Lower lobe of right lung (tissue), 2 donors: Measurements from ENCODE around the gene OR5D18. TPM values are rescaled to one million over a fixed set of nuclear protein-coding genes. Genes with fewer than 3 reads are reported as not detected.

Source experiments
- ATAC-seq, 2 donors: fragments of 200-7000 bp; cut with Tn5 transposase; one replicate each; pipeline ENCODE4 v1.9.1; 2020 to 2022; ENCODE audit warnings: mild to moderate bottlenecking in 2 of 2, moderate library complexity in 2 of 2
- DNase-seq: peaks from one replicate; pipeline ENCODE4 v3.0.0-alpha.2; 2020
- H3K27ac ChIP-seq: fragments of 200-600 bp; one replicate; pipeline ENCODE4 v1.8.0; 2022
- H3K27me3 ChIP-seq: fragments of 200-600 bp; one replicate; pipeline ENCODE4 v1.8.0; 2022; ENCODE audit warnings: low read depth
- H3K36me3 ChIP-seq: fragments of 200-600 bp; one replicate; pipeline ENCODE4 v1.8.0; 2022; ENCODE audit warnings: mild to moderate bottlenecking
- H3K4me1 ChIP-seq: fragments of 200-600 bp; one replicate; pipeline ENCODE4 v1.8.0; 2022
- H3K4me3 ChIP-seq: fragments of 200-600 bp; one replicate; pipeline ENCODE4 v1.8.0; 2022; ENCODE audit warnings: mild to moderate bottlenecking
- H3K9me3 ChIP-seq: fragments of 200-600 bp; one replicate; pipeline ENCODE4 v1.8.0; 2022
- CTCF ChIP-seq: fragments of 200-600 bp; IDR thresholded peaks from one replicate; pipeline ENCODE4 v1.8.0; 2022; ENCODE audit warnings: antibody characterized with exemption, mild to moderate bottlenecking
- intact Hi-C: fragments of 100-400 bp; cut with DNase I; formaldehyde crosslinking; loops from one replicate; pipeline ENCODE4 v1.11.0; 2022
- long read RNA-seq: library from polyadenylated mRNA; unstranded; transcript quantifications from one replicate; pipeline ENCODE4 v2.0.0, GENCODE V29; 2021
- total RNA-seq: library from RNA; stranded (reverse); fragmentation: NEBNext Ultra II Directional; extraction: Animal tissue kit (Norgen Biotek cat#: 25700); gene quantifications from one replicate; pipeline ENCODE4 v1.2.1, GENCODE V29; 2021
- donor health status: DM: no; HTN: yes; CAD: no; lungs with severe emphysema.

Gene OR5D18
- not detected for total RNA-seq
- long read RNA-seq, result 0 reads

DNA sequence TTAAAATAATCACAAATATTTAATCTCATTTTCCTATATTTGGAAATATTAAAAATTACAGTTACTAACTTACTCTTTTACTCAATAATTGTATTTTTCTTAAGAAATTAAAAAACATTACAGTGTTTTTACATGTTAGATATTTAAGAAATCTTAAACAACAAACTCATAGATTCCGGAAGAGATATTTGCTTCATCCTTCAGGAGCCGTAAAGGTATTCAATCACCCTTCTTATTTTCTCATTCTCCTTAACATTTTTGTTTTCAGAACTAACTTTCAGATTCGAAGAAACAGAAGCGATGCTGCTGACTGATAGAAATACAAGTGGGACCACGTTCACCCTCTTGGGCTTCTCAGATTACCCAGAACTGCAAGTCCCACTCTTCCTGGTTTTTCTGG, at the start of gene OR5D18:
Gene OR5D18, plus strand, starts transcription at position 301 of the 400 bp plus-strand sequence. Its CDS starts 0 bp downstream, at position 301.
- Histone ChIP-seq H3K36me3 (no peaks in the 10 kb centered on the region), H3K27me3 (no peaks in the 10 kb centered on the region), H3K9me3 (no peaks in the 10 kb centered on the region), H3K4me3 (no peak within 1 kb of the TSS), H3K27ac (no peak within 1 kb of the TSS), H3K4me1 (no peaks in the 10 kb centered on the region)
- intact Hi-C loops, result no loop called here
- no peak for TF ChIP-seq CTCF
- ATAC-seq, result no peak
- no peak for DNase-seq

- ATAC-seq (no peak), DNase-seq (no peak)
- Histone ChIP-seq H3K4me3 (no peak within 1 kb of the TSS), H3K27me3 (no peaks in the 10 kb centered on the region), H3K9me3 (no peaks in the 10 kb centered on the region), H3K4me1 (no peaks in the 10 kb centered on the region), H3K27ac (no peak within 1 kb of the TSS), H3K36me3 (no peaks in the 10 kb centered on the region)
- intact Hi-C loops, result no loop called here
- no peak for TF ChIP-seq CTCF
Observed at GRCh38 chr11:55773138-55773537, 46.3 kb upstream of the OR5D18 start, which contains the start of gene OR5D13. OR5D13 (plus strand) TSS chr11:55773438; CDS start chr11:55773438, 0 bp downstream.

GRCh38 chr11:55791606-55792005, 27.8 kb upstream of the OR5D18 start:
- H3K27me3 ChIP-seq, result no peaks in the 10 kb centered on the region
- no peaks in the 10 kb centered on the region for H3K4me1 ChIP-seq
- no peak overlapping the region for H3K27ac ChIP-seq
- no peaks in the 10 kb centered on the region for H3K36me3 ChIP-seq
- TF ChIP-seq CTCF, result no peak
- no peak for DNase-seq
- ATAC-seq, result no peak
- H3K4me3 ChIP-seq, result no peak overlapping the region
- intact Hi-C loops, result no loop called here
- H3K9me3 ChIP-seq, result no peaks in the 10 kb centered on the region

- intact Hi-C loops, result no loop called here
- TF ChIP-seq CTCF, result no peak
- H3K27me3 ChIP-seq, result no peaks in the 10 kb centered on the region
- ATAC-seq (no peak), DNase-seq (no peak)
- no peaks in the 10 kb centered on the region for H3K4me1 ChIP-seq
- no peaks in the 10 kb centered on the region for H3K36me3 ChIP-seq
- H3K27ac ChIP-seq, result no peak overlapping the region
- no peak overlapping the region for H3K4me3 ChIP-seq
- no peaks in the 10 kb centered on the region for H3K9me3 ChIP-seq
Observed at GRCh38 chr11:55793321-55793720, 26.1 kb upstream of the OR5D18 start.

GRCh38 chr11:55795256-55795655, 24.2 kb upstream of the OR5D18 start, which contains the start of gene OR5D14:
OR5D14 (plus strand) TSS chr11:55795556; CDS start chr11:55795556, 0 bp downstream.
- no peak for TF ChIP-seq CTCF
- no peak within 1 kb of the TSS for H3K27ac ChIP-seq
- DNase-seq (no peak), ATAC-seq (no peak)
- H3K27me3 ChIP-seq, result no peaks in the 10 kb centered on the region
- H3K4me3 ChIP-seq, result no peak within 1 kb of the TSS
- no peaks in the 10 kb centered on the region for H3K36me3 ChIP-seq
- no peaks in the 10 kb centered on the region for H3K9me3 ChIP-seq
- intact Hi-C loops, result no loop called here
- H3K4me1 ChIP-seq, result no peaks in the 10 kb centered on the region

GRCh38 chr11:55806248-55806647, 13.2 kb upstream of the OR5D18 start:
- Histone ChIP-seq H3K9me3 (no peaks in the 10 kb centered on the region), H3K4me3 (no peak overlapping the region), H3K27me3 (no peaks in the 10 kb centered on the region), H3K27ac (no peak overlapping the region), H3K4me1 (no peaks in the 10 kb centered on the region), H3K36me3 (no peaks in the 10 kb centered on the region)
- intact Hi-C loops, result no loop called here
- DNase-seq, result no peak
- ATAC-seq, result no peak
- no peak for TF ChIP-seq CTCF
